Activated T-cell treated with anti-CD3 and anti-CD28 coated beads, Interleukin-2, amount 50 U/mL, for 1 hour (primary cell): ENCODE data around the gene KIFAP3.
"Not testable (repeated sequence)": the region's sequence is repeated elsewhere in the genome, so short reads cannot be mapped to it uniquely, and the experiment has no call there.

Experiments used
- DNase-seq: peaks from one replicate; pipeline ENCODE4 v3.0.0-alpha.2; 2020

The KIFAP3 gene

GRCh38 chr1:170063109-170063826 is 11.2 kb downstream of the KIFAP3 start:
- DNase-seq = no peak

- DNase-seq = not testable (repeated sequence)
These were observed 12.8 kb downstream of the KIFAP3 start for GRCh38 chr1:170061676-170062075.

GRCh38 chr1:170060015-170060520 is 14.4 kb downstream of the KIFAP3 start:
- not testable (repeated sequence) for DNase-seq

- no peak for DNase-seq
These were observed 25.2 kb downstream of the KIFAP3 start for GRCh38 chr1:170049176-170049800.

- no peak for DNase-seq
These were observed 26.0 kb downstream of the KIFAP3 start for GRCh38 chr1:170048515-170048914.

- DNase-seq = no peak
These were observed 30.3 kb downstream of the KIFAP3 start for GRCh38 chr1:170044187-170044586.

- DNase-seq = no peak
These were observed 32.9 kb downstream of the KIFAP3 start for GRCh38 chr1:170041423-170042192.

GRCh38 chr1:170032531-170033280 is 41.8 kb downstream of the KIFAP3 start:
- no peak for DNase-seq

- DNase-seq = no peak
These were observed 44.3 kb downstream of the KIFAP3 start for GRCh38 chr1:170030212-170030611.

GRCh38 chr1:170027760-170028159 is 46.7 kb downstream of the KIFAP3 start:
- no peak for DNase-seq

GRCh38 chr1:170020859-170021258 is 53.6 kb downstream of the KIFAP3 start:
- DNase-seq = no peak

- no peak for DNase-seq
These were observed 57.0 kb downstream of the KIFAP3 start for GRCh38 chr1:170017478-170017877.

- no peak for DNase-seq
These were observed 61.6 kb downstream of the KIFAP3 start for GRCh38 chr1:170012920-170013319.

- DNase-seq = no peak
These were observed 64.1 kb downstream of the KIFAP3 start for GRCh38 chr1:170010443-170010842.

- DNase-seq = no peak
These were observed 64.9 kb downstream of the KIFAP3 start for GRCh38 chr1:170009551-170009950.

GRCh38 chr1:170008745-170009144 is 65.8 kb downstream of the KIFAP3 start:
- not testable (repeated sequence) for DNase-seq

GRCh38 chr1:170003270-170003835 is 71.1 kb downstream of the KIFAP3 start:
- not testable (repeated sequence) for DNase-seq

GRCh38 chr1:170001266-170001665 is 73.2 kb downstream of the KIFAP3 start:
- no peak for DNase-seq

- no peak for DNase-seq
These were observed 74.7 kb downstream of the KIFAP3 start for GRCh38 chr1:169999761-170000160.

- no peak for DNase-seq
These were observed 75.2 kb downstream of the KIFAP3 start for GRCh38 chr1:169999331-169999741.

GRCh38 chr1:169995993-169996392 is 78.5 kb downstream of the KIFAP3 start:
- no peak for DNase-seq

- DNase-seq = no peak
These were observed 85.2 kb downstream of the KIFAP3 start for GRCh38 chr1:169989246-169989645.
